Measurements from ENCODE around the gene GMDS. TPM values are rescaled to one million over a fixed set of nuclear protein-coding genes. Genes with fewer than 3 reads are reported as not detected.

Gene GMDS
- total and polyA plus RNA-seq, 2 donors (not counting 1 experiment from before 2014, with no cell fraction given), result 11.5 to 16.4 TPM

DNA sequence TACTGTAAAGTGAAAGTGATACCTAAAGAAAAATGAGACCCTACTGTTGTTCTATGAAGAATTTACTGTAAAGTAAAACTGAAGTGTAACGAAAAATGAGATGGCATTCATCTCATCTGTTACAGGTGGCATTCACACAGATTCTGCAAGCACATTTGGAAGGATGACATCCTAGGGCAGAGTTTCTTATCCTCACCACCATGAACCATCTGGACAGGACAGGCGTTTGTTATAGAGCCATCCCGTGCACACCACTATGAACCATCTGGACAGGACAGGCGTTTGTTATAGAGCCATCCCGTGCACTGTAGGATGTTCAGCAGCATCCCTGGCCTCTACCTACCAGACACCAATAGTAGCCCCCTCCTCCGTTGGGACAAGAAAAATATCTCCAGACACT, 294.8 kb downstream of the GMDS start:
- no peak overlapping the region for H3K4me3 ChIP-seq (ENCODE audit: control extremely low read depth in 1 of 5, extremely low read depth in 1 of 5, insufficient read depth in 1 of 5, low read depth in 2 of 5, low read length in 4 of 5)
- H4K20me1 ChIP-seq (ENCODE audit: control insufficient read depth, insufficient read depth, low read length, poor library complexity, severe bottlenecking), result no peaks in the 10 kb centered on the region
- H3K36me3 ChIP-seq (replicated peaks in 1 of 2; ENCODE audit: control extremely low read depth in 1 of 2, control insufficient read depth in 1 of 2, extremely low read depth in 1 of 2, insufficient read depth in 2 of 2, low read length in 1 of 2), result no peaks in the 10 kb centered on the region
- WGBS (ENCODE audit: insufficient coverage), result 90% methylated on average over 6 of the region's 6 CpGs
- H3K27me3 ChIP-seq (replicated peaks in 1 of 4; ENCODE audit: control extremely low read depth in 1 of 4, control insufficient read depth in 3 of 4, insufficient read depth in 4 of 4, low read length in 3 of 4), result no peaks in the 10 kb centered on the region
- H3K4me2 ChIP-seq (replicated peaks; ENCODE audit: low read depth, low read length, poor library complexity, severe bottlenecking), result no peak overlapping the region
- H3K79me2 ChIP-seq (ENCODE audit: control insufficient read depth, insufficient read depth, low read length), result no peaks in the 10 kb centered on the region
- Mint-ChIP-seq H3K4me1 (no peaks in the 10 kb centered on the region), H3K4me3 (no peak overlapping the region), H3K9me3 (ENCODE audit: insufficient read depth) (no peaks in the 10 kb centered on the region), H3K27ac (no peak overlapping the region), H3K27me3 (no peaks in the 10 kb centered on the region)
- DNase-seq (no peak), ATAC-seq (ENCODE audit: low read depth) (no peak)
- no peak overlapping the region for H3K27ac ChIP-seq (ENCODE audit: low read length in 2 of 2)
- no peaks in the 10 kb centered on the region for H3K9me3 ChIP-seq (ENCODE audit: control extremely low read depth in 1 of 3, control insufficient read depth in 2 of 3, insufficient read depth in 1 of 3, low read length in 2 of 3)
- H3K9ac ChIP-seq (ENCODE audit: low read length), result no peak overlapping the region
- H2AFZ ChIP-seq (ENCODE audit: insufficient read depth, low read depth, low read length, poor library complexity, severe bottlenecking), result no peak overlapping the region
- intact Hi-C loops (cut with micrococcal nuclease), result no loop called here
- no peaks in the 10 kb centered on the region for H3K4me1 ChIP-seq (ENCODE audit: control insufficient read depth in 2 of 2, insufficient read depth in 2 of 2, low read length in 2 of 2)
- POLR2A ChIA-PET, result no interaction called here
- no peak for TF ChIP-seq EZH2 (IDR thresholded peaks at IDR 0.05; ENCODE audit: borderline replicate concordance, insufficient read depth, low read depth, low read length, poor library complexity, severe bottlenecking)
- TF ChIP-seq, protein P1, sequence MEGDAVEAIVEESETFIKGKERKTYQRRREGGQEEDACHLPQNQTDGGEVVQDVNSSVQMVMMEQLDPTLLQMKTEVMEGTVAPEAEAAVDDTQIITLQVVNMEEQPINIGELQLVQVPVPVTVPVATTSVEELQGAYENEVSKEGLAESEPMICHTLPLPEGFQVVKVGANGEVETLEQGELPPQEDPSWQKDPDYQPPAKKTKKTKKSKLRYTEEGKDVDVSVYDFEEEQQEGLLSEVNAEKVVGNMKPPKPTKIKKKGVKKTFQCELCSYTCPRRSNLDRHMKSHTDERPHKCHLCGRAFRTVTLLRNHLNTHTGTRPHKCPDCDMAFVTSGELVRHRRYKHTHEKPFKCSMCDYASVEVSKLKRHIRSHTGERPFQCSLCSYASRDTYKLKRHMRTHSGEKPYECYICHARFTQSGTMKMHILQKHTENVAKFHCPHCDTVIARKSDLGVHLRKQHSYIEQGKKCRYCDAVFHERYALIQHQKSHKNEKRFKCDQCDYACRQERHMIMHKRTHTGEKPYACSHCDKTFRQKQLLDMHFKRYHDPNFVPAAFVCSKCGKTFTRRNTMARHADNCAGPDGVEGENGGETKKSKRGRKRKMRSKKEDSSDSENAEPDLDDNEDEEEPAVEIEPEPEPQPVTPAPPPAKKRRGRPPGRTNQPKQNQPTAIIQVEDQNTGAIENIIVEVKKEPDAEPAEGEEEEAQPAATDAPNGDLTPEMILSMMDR (IDR thresholded peaks at IDR 0.05), result no peak
- CTCF ChIA-PET, result no interaction called here

DNA sequence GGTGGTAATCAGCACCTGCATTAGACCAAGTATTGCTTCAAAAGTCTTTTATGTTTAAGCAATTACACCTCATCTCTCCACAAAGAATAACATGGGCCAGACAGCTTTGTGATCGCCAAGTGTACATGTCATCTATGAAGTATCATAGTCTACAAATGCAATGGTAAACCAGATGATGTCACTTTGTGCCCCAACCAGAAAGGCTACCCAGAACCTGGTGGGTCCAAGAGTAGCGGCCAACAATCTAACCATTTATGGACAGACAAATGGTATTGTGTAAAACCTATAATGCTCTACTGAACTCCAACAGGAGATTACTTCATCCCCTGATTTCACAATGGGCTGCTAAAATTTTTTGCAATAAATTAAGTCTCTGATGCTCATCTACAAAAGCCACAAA, 295.9 kb downstream of the GMDS start:
- Histone ChIP-seq H3K4me2 (replicated peaks; ENCODE audit: low read depth, low read length, poor library complexity, severe bottlenecking) (no peak overlapping the region), H3K4me3 (ENCODE audit: control extremely low read depth in 1 of 5, extremely low read depth in 1 of 5, insufficient read depth in 1 of 5, low read depth in 2 of 5, low read length in 4 of 5) (no peak overlapping the region), H3K79me2 (ENCODE audit: control insufficient read depth, insufficient read depth, low read length) (no peaks in the 10 kb centered on the region), H3K36me3 (replicated peaks in 1 of 2; ENCODE audit: control extremely low read depth in 1 of 2, control insufficient read depth in 1 of 2, extremely low read depth in 1 of 2, insufficient read depth in 2 of 2, low read length in 1 of 2) (no peaks in the 10 kb centered on the region), H3K9ac (ENCODE audit: low read length) (no peak overlapping the region), H3K9me3 (ENCODE audit: control extremely low read depth in 1 of 3, control insufficient read depth in 2 of 3, insufficient read depth in 1 of 3, low read length in 2 of 3) (no peaks in the 10 kb centered on the region), H3K4me1 (ENCODE audit: control insufficient read depth in 2 of 2, insufficient read depth in 2 of 2, low read length in 2 of 2) (no peaks in the 10 kb centered on the region), H3K27ac (ENCODE audit: low read length in 2 of 2) (no peak overlapping the region), H3K27me3 (replicated peaks in 1 of 4; ENCODE audit: control extremely low read depth in 1 of 4, control insufficient read depth in 3 of 4, insufficient read depth in 4 of 4, low read length in 3 of 4) (no peaks in the 10 kb centered on the region), H2AFZ (ENCODE audit: insufficient read depth, low read depth, low read length, poor library complexity, severe bottlenecking) (no peak overlapping the region), H4K20me1 (ENCODE audit: control insufficient read depth, insufficient read depth, low read length, poor library complexity, severe bottlenecking) (no peaks in the 10 kb centered on the region)
- Mint-ChIP-seq H3K9me3 (ENCODE audit: insufficient read depth) (no peaks in the 10 kb centered on the region), H3K4me1 (no peaks in the 10 kb centered on the region), H3K27ac (no peak overlapping the region), H3K27me3 (no peaks in the 10 kb centered on the region), H3K4me3 (no peak overlapping the region)
- intact Hi-C loops (cut with micrococcal nuclease), result no loop called here
- ATAC-seq (ENCODE audit: low read depth) (no peak), DNase-seq (no peak)
- no CpG with 5 or more reads among the region's 2 CpGs for WGBS (ENCODE audit: insufficient coverage)
- TF ChIP-seq, protein P1 (IDR thresholded peaks at IDR 0.05), result no peak
- no peak for TF ChIP-seq EZH2 (IDR thresholded peaks at IDR 0.05; ENCODE audit: borderline replicate concordance, insufficient read depth, low read depth, low read length, poor library complexity, severe bottlenecking)
- ChIA-PET POLR2A (no interaction called here), CTCF (no interaction called here)
